GM12865 (cell line): ENCODE data around the gene TNFSF12.

Experiments used
- DNase-seq: peaks from one replicate; pipeline ENCODE4 v3.0.0; 2010; ENCODE audit warnings: low read depth
- H3K4me3 ChIP-seq: 2 replicates; pipeline ENCODE4 v1.5.1; 2011; ENCODE audit warnings: mild to moderate bottlenecking, low read depth, low read length, control low read depth
- TF ChIP-seq, protein P1 (sequence below): IDR thresholded peaks from 2 replicates; pipeline ENCODE4 v1.5.1; 2011; ENCODE audit warnings: low read length, control low read depth, low read depth, inconsistent platforms; ENCODE audit not compliant: insufficient read depth; ENCODE audit errors: missing control alignments

TNFSF12 gene

DNA sequence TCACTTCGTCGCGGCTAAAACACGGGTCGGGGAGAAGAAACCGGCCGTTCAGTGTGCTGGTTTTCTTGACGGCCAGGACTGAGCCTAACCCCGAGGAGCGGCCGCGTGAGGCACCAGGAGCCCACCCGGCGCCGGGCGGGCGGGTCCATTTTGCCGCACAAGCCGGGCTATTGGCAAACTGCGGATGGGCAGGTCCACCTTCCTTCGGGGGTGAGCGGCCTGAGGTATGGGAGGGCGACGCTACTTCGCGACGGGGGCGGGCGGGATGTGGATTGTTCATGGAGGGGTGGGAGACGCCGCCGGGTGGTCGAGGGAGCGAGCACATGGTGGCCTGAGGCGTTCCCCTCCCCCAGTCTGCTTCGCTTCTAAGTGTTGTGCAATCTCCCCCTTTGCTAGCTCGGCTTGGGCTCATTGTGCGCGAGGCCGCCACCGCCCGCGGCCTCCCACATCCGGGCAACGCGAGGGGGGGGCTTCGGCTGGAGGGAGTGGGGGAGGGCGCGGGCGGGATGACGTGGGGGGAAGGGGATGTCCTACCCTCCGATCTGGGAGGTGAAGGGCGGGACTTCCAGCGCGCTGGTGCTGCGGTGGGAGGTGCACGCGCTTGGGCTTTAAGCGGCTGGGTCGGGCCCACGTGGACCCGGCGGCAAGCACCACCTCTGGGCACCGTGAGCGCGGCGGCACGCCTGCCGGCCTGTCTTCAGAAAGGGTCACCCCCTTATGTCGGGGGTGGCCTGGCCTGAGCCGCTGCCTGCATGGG is 24.6 kb downstream of the TNFSF12 start:
- H3K4me3 ChIP-seq: peak overlapping the region; percentile 95

DNA sequence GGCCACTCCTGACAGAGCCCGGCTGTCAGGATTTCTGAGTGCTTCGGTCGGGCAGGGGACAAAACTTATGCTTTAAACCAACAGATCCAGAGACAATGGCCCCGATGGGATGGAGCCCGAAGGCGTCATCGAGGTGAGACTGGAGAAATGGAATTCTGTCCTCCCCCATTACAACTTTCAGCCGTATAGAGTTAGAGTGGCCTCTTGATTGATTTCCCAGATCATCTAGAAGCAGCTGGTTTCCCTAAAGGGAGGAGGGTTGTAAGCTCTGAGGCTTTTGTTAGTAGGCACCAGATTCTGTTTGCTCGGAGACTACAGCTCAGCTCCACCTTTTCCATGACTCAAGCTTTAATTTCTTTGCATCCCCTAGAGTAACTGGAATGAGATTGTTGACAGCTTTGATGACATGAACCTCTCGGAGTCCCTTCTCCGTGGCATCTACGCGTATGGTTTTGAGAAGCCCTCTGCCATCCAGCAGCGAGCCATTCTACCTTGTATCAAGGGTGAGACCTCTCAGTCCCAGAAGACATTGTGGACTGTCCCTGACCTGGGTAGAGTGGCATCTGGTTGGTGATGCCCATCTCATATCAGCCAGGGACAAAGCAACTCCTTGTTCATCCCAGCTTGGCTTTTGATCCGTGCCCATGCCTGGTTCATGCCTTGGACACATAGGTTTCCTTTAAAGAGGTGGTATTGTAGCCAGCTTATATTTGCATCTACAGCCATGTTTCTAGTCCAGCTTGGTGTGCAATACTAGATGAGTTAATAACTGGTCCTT is 25.5 kb downstream of the TNFSF12 start:
- H3K4me3 ChIP-seq: peak overlapping the region; percentile 95
- TF ChIP-seq, protein P1, sequence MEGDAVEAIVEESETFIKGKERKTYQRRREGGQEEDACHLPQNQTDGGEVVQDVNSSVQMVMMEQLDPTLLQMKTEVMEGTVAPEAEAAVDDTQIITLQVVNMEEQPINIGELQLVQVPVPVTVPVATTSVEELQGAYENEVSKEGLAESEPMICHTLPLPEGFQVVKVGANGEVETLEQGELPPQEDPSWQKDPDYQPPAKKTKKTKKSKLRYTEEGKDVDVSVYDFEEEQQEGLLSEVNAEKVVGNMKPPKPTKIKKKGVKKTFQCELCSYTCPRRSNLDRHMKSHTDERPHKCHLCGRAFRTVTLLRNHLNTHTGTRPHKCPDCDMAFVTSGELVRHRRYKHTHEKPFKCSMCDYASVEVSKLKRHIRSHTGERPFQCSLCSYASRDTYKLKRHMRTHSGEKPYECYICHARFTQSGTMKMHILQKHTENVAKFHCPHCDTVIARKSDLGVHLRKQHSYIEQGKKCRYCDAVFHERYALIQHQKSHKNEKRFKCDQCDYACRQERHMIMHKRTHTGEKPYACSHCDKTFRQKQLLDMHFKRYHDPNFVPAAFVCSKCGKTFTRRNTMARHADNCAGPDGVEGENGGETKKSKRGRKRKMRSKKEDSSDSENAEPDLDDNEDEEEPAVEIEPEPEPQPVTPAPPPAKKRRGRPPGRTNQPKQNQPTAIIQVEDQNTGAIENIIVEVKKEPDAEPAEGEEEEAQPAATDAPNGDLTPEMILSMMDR: no peak
- DNase-seq: no peak

More for the DNA sequence above, 24.6 kb downstream of the TNFSF12 start:
- TF ChIP-seq, protein P1: no peak
- peak; percentile 95 for DNase-seq

DNA sequence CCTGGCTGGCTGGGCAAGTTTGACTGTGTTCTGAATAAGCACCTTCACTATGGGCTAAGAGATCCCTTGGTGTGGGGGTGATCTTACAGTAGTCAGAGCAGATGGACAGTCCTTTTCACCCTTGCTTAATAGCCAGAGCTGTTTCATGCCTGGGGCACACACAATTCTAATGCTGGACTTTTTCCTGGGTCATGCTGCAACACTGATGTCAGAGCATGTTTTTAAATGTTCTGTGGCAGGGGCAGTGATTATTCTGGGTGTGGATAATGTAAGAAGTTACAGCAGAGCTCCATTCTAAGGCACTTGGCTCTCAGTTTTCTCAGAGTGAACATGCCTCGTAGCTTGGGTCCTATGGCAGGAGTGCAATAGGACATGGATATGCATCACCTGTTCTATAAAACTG is 26.6 kb downstream of the TNFSF12 start:
- DNase-seq: no peak
- H3K4me3 ChIP-seq: peak overlapping the region; percentile 7; the same call in 1 of the 2 replicates
- TF ChIP-seq, protein P1: no peak

DNA sequence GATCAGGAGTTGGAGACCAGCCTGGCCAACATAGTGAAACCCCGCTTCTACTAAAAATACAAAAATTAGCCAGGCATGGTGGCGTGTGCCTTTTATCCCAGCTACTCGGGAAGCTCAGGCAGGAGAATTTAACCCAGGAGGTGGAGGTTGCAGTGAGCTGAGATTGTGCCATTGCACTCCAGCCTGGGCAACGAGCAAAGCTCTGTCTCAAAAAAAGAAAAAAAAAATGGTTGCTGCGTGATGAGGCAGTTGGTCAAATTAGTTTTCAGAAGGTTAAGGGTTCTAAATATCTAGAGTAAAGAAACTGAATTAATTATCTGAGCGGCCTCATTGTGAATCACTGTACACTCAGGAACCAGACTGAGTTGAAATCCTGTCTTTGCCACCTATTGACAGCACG is 27.1 kb downstream of the TNFSF12 start:
- no peak overlapping the region for H3K4me3 ChIP-seq
- TF ChIP-seq, protein P1: no peak
- no peak for DNase-seq

DNA sequence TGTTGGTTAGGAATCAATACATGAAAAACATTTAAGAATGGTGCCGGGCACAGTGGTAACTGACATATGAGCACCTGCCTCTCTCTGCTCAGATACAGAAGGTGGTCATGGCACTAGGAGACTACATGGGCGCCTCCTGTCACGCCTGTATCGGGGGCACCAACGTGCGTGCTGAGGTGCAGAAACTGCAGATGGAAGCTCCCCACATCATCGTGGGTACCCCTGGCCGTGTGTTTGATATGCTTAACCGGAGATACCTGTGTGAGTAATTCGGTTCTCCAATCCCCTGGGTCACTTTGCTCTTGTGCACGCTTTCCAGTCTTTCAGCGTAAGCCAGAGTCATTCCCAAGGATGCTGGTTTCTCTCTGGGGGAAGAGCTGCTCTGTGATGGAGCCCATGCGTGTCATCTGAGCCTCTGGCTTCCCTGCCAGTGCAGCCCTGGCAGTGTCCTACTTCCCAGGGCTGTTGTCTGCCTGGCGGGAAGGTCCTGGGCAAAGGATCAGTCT is 27.6 kb downstream of the TNFSF12 start:
- TF ChIP-seq, protein P1: no peak
- H3K4me3 ChIP-seq: no peak overlapping the region
- DNase-seq: no peak

DNA sequence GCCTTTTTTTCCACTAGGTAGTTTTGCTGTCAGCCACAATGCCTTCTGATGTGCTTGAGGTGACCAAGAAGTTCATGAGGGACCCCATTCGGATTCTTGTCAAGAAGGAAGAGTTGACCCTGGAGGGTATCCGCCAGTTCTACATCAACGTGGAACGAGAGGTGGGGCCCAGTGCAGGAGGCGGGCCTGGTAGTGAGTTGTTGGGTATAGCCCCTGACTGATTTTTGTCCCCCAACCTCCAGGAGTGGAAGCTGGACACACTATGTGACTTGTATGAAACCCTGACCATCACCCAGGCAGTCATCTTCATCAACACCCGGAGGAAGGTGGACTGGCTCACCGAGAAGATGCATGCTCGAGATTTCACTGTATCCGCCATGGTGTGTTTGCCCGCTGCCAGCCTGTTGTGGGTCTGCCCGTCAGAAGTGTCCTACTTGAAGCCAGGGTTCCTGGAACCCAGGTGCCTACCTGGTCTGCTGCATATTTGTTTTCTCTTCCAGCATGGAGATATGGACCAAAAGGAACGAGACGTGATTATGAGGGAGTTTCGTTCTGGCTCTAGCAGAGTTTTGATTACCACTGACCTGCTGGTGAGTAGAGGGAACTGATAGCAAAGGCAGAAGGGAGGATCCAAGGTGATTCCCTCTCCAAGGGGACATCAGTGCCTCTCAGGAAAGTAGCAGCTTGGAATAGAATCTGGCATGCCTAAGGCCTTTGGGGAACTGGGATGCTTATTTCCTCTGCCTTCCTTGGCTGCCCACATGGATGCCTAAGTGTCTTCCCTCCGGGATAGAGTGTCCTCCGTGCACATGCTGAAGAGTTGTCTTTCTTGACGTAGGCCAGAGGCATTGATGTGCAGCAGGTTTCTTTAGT is 28.7 kb downstream of the TNFSF12 start:
- TF ChIP-seq, protein P1: no peak
- DNase-seq: no peak
- H3K4me3 ChIP-seq: no peak overlapping the region
